ENCODE measurements around the gene IFFO2. TPM values are rescaled to one million over a fixed set of nuclear protein-coding genes. Genes with fewer than 3 reads are reported as not detected.

IFFO2 gene
- total and polyA plus RNA-seq, 2 donors (not counting 1 experiment from before 2014, with no cell fraction given): 16.8 to 19.2 TPM

- Histone ChIP-seq H4K20me1 (ENCODE audit: control insufficient read depth, insufficient read depth, low read length, poor library complexity, severe bottlenecking) (no peaks in the 10 kb centered on the region), H3K27me3 (replicated peaks in 1 of 4; ENCODE audit: control extremely low read depth in 1 of 4, control insufficient read depth in 3 of 4, insufficient read depth in 4 of 4, low read length in 3 of 4) (peaks cover 0 to 4% (median 2%) of the 10 kb centered on the region in 4 experiments), H3K4me1 (ENCODE audit: control insufficient read depth in 2 of 2, insufficient read depth in 2 of 2, low read length in 2 of 2) (no peaks in the 10 kb centered on the region), H3K36me3 (replicated peaks in 1 of 2; ENCODE audit: control extremely low read depth in 1 of 2, control insufficient read depth in 1 of 2, extremely low read depth in 1 of 2, insufficient read depth in 2 of 2, low read length in 1 of 2) (no peaks in the 10 kb centered on the region), H3K79me2 (ENCODE audit: control insufficient read depth, insufficient read depth, low read length) (no peaks in the 10 kb centered on the region), H3K27ac (ENCODE audit: low read length in 2 of 2) (no peak overlapping the region), H3K4me2 (replicated peaks; ENCODE audit: low read depth, low read length, poor library complexity, severe bottlenecking) (no peak overlapping the region), H2AFZ (ENCODE audit: insufficient read depth, low read depth, low read length, poor library complexity, severe bottlenecking) (no peak overlapping the region), H3K4me3 (ENCODE audit: control extremely low read depth in 1 of 5, extremely low read depth in 1 of 5, insufficient read depth in 1 of 5, low read depth in 2 of 5, low read length in 4 of 5) (no peak overlapping the region), H3K9ac (ENCODE audit: low read length) (no peak overlapping the region), H3K9me3 (ENCODE audit: control extremely low read depth in 1 of 3, control insufficient read depth in 2 of 3, insufficient read depth in 1 of 3, low read length in 2 of 3) (no peaks in the 10 kb centered on the region)
- ATAC-seq (ENCODE audit: low read depth) (no peak), DNase-seq (no peak)
- 73% methylated on average over 16 of the region's 17 CpGs for WGBS (ENCODE audit: insufficient coverage)
- intact Hi-C loops (cut with micrococcal nuclease): no loop called here
- H3K27ac Mint-ChIP-seq: no peak overlapping the region
- no peaks in the 10 kb centered on the region for H3K9me3 Mint-ChIP-seq (ENCODE audit: insufficient read depth)
- H3K4me1 Mint-ChIP-seq: no peaks in the 10 kb centered on the region
- CTCF ChIA-PET: interaction anchor here (1.4 to 9.7 kb wide), 3 partner anchors 39 to 59 kb away, joined by 5 to 81 read pairs (median 35); no protein-coding TSS in a partner anchor
- peaks cover 29% of the 10 kb centered on the region for H3K27me3 Mint-ChIP-seq
- TF ChIP-seq, protein P1, sequence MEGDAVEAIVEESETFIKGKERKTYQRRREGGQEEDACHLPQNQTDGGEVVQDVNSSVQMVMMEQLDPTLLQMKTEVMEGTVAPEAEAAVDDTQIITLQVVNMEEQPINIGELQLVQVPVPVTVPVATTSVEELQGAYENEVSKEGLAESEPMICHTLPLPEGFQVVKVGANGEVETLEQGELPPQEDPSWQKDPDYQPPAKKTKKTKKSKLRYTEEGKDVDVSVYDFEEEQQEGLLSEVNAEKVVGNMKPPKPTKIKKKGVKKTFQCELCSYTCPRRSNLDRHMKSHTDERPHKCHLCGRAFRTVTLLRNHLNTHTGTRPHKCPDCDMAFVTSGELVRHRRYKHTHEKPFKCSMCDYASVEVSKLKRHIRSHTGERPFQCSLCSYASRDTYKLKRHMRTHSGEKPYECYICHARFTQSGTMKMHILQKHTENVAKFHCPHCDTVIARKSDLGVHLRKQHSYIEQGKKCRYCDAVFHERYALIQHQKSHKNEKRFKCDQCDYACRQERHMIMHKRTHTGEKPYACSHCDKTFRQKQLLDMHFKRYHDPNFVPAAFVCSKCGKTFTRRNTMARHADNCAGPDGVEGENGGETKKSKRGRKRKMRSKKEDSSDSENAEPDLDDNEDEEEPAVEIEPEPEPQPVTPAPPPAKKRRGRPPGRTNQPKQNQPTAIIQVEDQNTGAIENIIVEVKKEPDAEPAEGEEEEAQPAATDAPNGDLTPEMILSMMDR (IDR thresholded peaks at IDR 0.05): no peak
- no peak for TF ChIP-seq EZH2 (IDR thresholded peaks at IDR 0.05; ENCODE audit: borderline replicate concordance, insufficient read depth, low read depth, low read length, poor library complexity, severe bottlenecking)
- H3K4me3 Mint-ChIP-seq: no peak overlapping the region
- POLR2A ChIA-PET: no interaction called here
These were observed 9.0 kb upstream of the IFFO2 start for GRCh38 chr1:18965206-18966173.

GRCh38 chr1:18963968-18964367, 7.5 kb upstream of the IFFO2 start:
- Histone ChIP-seq H3K4me2 (replicated peaks; ENCODE audit: low read depth, low read length, poor library complexity, severe bottlenecking) (no peak overlapping the region), H3K9me3 (ENCODE audit: control extremely low read depth in 1 of 3, control insufficient read depth in 2 of 3, insufficient read depth in 1 of 3, low read length in 2 of 3) (no peaks in the 10 kb centered on the region), H3K9ac (ENCODE audit: low read length) (no peak overlapping the region), H3K4me1 (ENCODE audit: control insufficient read depth in 2 of 2, insufficient read depth in 2 of 2, low read length in 2 of 2) (no peaks in the 10 kb centered on the region), H2AFZ (ENCODE audit: insufficient read depth, low read depth, low read length, poor library complexity, severe bottlenecking) (no peak overlapping the region), H3K79me2 (ENCODE audit: control insufficient read depth, insufficient read depth, low read length) (no peaks in the 10 kb centered on the region), H3K36me3 (replicated peaks in 1 of 2; ENCODE audit: control extremely low read depth in 1 of 2, control insufficient read depth in 1 of 2, extremely low read depth in 1 of 2, insufficient read depth in 2 of 2, low read length in 1 of 2) (no peaks in the 10 kb centered on the region), H3K27me3 (replicated peaks in 1 of 4; ENCODE audit: control extremely low read depth in 1 of 4, control insufficient read depth in 3 of 4, insufficient read depth in 4 of 4, low read length in 3 of 4) (peaks cover 0 to 4% (median 2%) of the 10 kb centered on the region in 4 experiments), H3K4me3 (ENCODE audit: control extremely low read depth in 1 of 5, extremely low read depth in 1 of 5, insufficient read depth in 1 of 5, low read depth in 2 of 5, low read length in 4 of 5) (no peak overlapping the region), H3K27ac (ENCODE audit: low read length in 2 of 2) (no peak overlapping the region), H4K20me1 (ENCODE audit: control insufficient read depth, insufficient read depth, low read length, poor library complexity, severe bottlenecking) (no peaks in the 10 kb centered on the region)
- H3K9me3 Mint-ChIP-seq (ENCODE audit: insufficient read depth): no peaks in the 10 kb centered on the region
- H3K4me1 Mint-ChIP-seq: no peaks in the 10 kb centered on the region
- intact Hi-C loops (cut with micrococcal nuclease): no loop called here
- no peak for TF ChIP-seq EZH2 (IDR thresholded peaks at IDR 0.05; ENCODE audit: borderline replicate concordance, insufficient read depth, low read depth, low read length, poor library complexity, severe bottlenecking)
- TF ChIP-seq, protein P1 (IDR thresholded peaks at IDR 0.05): no peak
- peaks cover 31% of the 10 kb centered on the region for H3K27me3 Mint-ChIP-seq
- no peak overlapping the region for H3K27ac Mint-ChIP-seq
- H3K4me3 Mint-ChIP-seq: no peak overlapping the region
- 90% methylated on average over 2 of the region's 4 CpGs for WGBS (ENCODE audit: insufficient coverage)
- ChIA-PET CTCF (interaction anchor here (1.0 to 9.7 kb wide), 5 partner anchors 9 to 80 kb away, joined by 3 to 81 read pairs (median 12); no protein-coding TSS in a partner anchor), POLR2A (no interaction called here)
- no peak for ATAC-seq (ENCODE audit: low read depth)
- DNase-seq: no peak
